GM20431 (cell line): ENCODE measurements around the gene SULT4A1.

Experiments
- in situ Hi-C: fragments of 300-500 bp; cut with MseI, MboI; formaldehyde crosslinking; loops from one replicate; pipeline ENCODE4 v1.15.0; 2020; ENCODE audit warnings: low sequenced_read_pairs; ENCODE audit not compliant: unreplicated experiment

The SULT4A1 gene

GRCh38 chr22:43848366-43849171 lies 13.7 kb downstream of the SULT4A1 start:
- in situ Hi-C loops, result no loop called here

- in situ Hi-C loops, result no loop called here
These were observed 14.7 kb downstream of the SULT4A1 start for GRCh38 chr22:43847376-43848289.

GRCh38 chr22:43846966-43847365 lies 15.3 kb downstream of the SULT4A1 start:
- in situ Hi-C loops, result no loop called here

- in situ Hi-C loops, result no loop called here
These were observed 16.3 kb downstream of the SULT4A1 start for GRCh38 chr22:43845981-43846380.

GRCh38 chr22:43844560-43845545 lies 17.5 kb downstream of the SULT4A1 start:
- in situ Hi-C loops, result no loop called here

- in situ Hi-C loops, result no loop called here
These were observed 18.4 kb downstream of the SULT4A1 start for GRCh38 chr22:43843783-43844530.

- in situ Hi-C loops, result no loop called here
These were observed 20.6 kb downstream of the SULT4A1 start for GRCh38 chr22:43841742-43842141.

- in situ Hi-C loops, result no loop called here
These were observed 21.5 kb downstream of the SULT4A1 start for GRCh38 chr22:43840851-43841250.

GRCh38 chr22:43840431-43840830 lies 21.9 kb downstream of the SULT4A1 start:
- in situ Hi-C loops, result no loop called here

- in situ Hi-C loops, result no loop called here
These were observed 22.5 kb downstream of the SULT4A1 start for GRCh38 chr22:43839781-43840180.

GRCh38 chr22:43838571-43839307 lies 23.6 kb downstream of the SULT4A1 start:
- in situ Hi-C loops, result no loop called here

GRCh38 chr22:43838161-43838560 lies 24.2 kb downstream of the SULT4A1 start:
- in situ Hi-C loops, result no loop called here

GRCh38 chr22:43837666-43838065 lies 24.6 kb downstream of the SULT4A1 start:
- in situ Hi-C loops, result no loop called here

- in situ Hi-C loops, result no loop called here
These were observed 26.6 kb downstream of the SULT4A1 start for GRCh38 chr22:43835736-43836135.

- in situ Hi-C loops, result no loop called here
These were observed 27.1 kb downstream of the SULT4A1 start for GRCh38 chr22:43835166-43835565.

GRCh38 chr22:43833286-43834240 lies 28.8 kb downstream of the SULT4A1 start:
- in situ Hi-C loops, result no loop called here
